HG03097 (cell line): ENCODE measurements around the gene ELFN2.
"Not testable (repeated sequence)": the region's sequence is repeated elsewhere in the genome, so short reads cannot be mapped to it uniquely, and the experiment has no call there.

Source experiments
- ATAC-seq: cut with Tn5 transposase; IDR thresholded peaks from one replicate; pipeline ENCODE4 v1.9.1; 2021; ENCODE audit not compliant: unreplicated experiment, low FRiP score

The ELFN2 gene

GRCh38 chr22:37412495-37413250, 14.6 kb downstream of the ELFN2 start:
- ATAC-seq: no peak

GRCh38 chr22:37411655-37412054, 15.6 kb downstream of the ELFN2 start:
- ATAC-seq: no peak

GRCh38 chr22:37410174-37411055, 16.9 kb downstream of the ELFN2 start:
- ATAC-seq: no peak

GRCh38 chr22:37409459-37410050, 17.7 kb downstream of the ELFN2 start:
- ATAC-seq: no peak

- ATAC-seq: no peak
Observed at GRCh38 chr22:37409031-37409430, 18.2 kb downstream of the ELFN2 start.

- ATAC-seq: no peak
Observed at GRCh38 chr22:37407856-37408255, 19.4 kb downstream of the ELFN2 start.

- no peak for ATAC-seq
Observed at GRCh38 chr22:37406441-37407235, 20.6 kb downstream of the ELFN2 start.

- ATAC-seq: no peak
Observed at GRCh38 chr22:37404091-37404490, 23.2 kb downstream of the ELFN2 start.

- no peak for ATAC-seq
Observed at GRCh38 chr22:37403267-37403960, 23.9 kb downstream of the ELFN2 start.

GRCh38 chr22:37402184-37402506, 25.1 kb downstream of the ELFN2 start:
- ATAC-seq: no peak

- ATAC-seq: no peak
Observed at GRCh38 chr22:37401401-37402183, 25.7 kb downstream of the ELFN2 start.

GRCh38 chr22:37400719-37401118, 26.6 kb downstream of the ELFN2 start:
- ATAC-seq: no peak

- not testable (repeated sequence) for ATAC-seq
Observed at GRCh38 chr22:37399457-37399856, 27.8 kb downstream of the ELFN2 start.

- no peak for ATAC-seq
Observed at GRCh38 chr22:37397226-37397625, 30.1 kb downstream of the ELFN2 start.

GRCh38 chr22:37396488-37397084, 30.7 kb downstream of the ELFN2 start:
- no peak for ATAC-seq

- no peak for ATAC-seq
Observed at GRCh38 chr22:37394341-37394740, 32.9 kb downstream of the ELFN2 start.

- ATAC-seq: no peak
Observed at GRCh38 chr22:37393746-37394145, 33.5 kb downstream of the ELFN2 start.

GRCh38 chr22:37392721-37393328, 34.5 kb downstream of the ELFN2 start:
- ATAC-seq: no peak

- no peak for ATAC-seq
Observed at GRCh38 chr22:37391702-37392101, 35.6 kb downstream of the ELFN2 start.
